Measurements from ENCODE around the gene SYVN1. TPM values are rescaled to one million over a fixed set of nuclear protein-coding genes. Genes with fewer than 3 reads are reported as not detected.

Gene SYVN1
- total RNA-seq, 4 donors from 2014 or later = 20.5 to 72.6 (median 51.9) TPM

DNA sequence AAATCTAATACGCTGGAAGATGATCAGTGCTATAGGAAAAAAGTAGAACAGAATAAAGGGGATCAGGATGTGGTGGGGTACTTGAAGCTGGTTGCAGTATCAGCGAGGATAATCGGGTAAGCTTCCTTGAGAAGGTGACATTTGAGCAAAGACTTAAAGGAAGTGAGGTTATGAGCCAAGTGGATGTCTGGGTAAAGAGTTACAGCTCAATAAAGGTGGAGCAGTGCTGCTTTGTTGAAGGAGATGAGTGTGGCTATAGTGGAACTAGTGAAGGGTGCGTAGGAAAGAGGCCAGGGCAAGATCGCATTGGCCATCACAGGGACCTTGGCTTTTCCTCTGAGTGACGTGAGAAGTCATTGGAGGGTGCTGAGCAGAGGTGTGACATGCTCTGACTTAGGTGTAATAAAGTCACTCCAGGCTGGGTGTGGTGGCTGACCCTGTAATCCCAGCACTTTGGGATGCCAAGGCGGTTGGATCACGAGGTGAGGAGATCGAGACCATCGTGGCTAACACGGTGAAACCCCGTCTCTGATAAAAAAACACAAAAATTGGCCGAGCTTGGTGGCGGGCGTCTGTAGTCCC is 2.3 kb upstream of the SYVN1 start:
- Histone ChIP-seq H3K4me1 (peaks cover 17 to 39% (median 31%) of the 10 kb centered on the region in 4 donors), H3K27ac (peak overlapping the region; percentile 94 to 97 (median 95)), H3K36me3 (peaks cover 0 to 8% (median 2%) of the 10 kb centered on the region in 4 donors), H3K27me3 (no peaks in the 10 kb centered on the region), H3K9me3 (no peaks in the 10 kb centered on the region), H3K4me3 (no peak overlapping the region)
- WGBS, 2 donors (ENCODE audit: low coverage in 1 of 2) = 64 to 100% methylated on average over 1 to 15 of the region's 15 CpGs
- intact Hi-C loops (cut with DNase I; ENCODE audit: low total_unique reads) = no loop called here
- in situ Hi-C loops (cut with MboI; ENCODE audit: low pct_ligation_motif_present in 1 of 4, low pct_unique_long_range_greater_than_20kb in 1 of 4, low sequenced_read_pairs in 3 of 4) = loop anchor here in 1 of 4 donors (10.0 kb wide), 1 partner anchor 48 kb away; the partner anchor contains the start of gene CAPN1
- DNase-seq = peak; percentile 63
- TF ChIP-seq, protein P1, sequence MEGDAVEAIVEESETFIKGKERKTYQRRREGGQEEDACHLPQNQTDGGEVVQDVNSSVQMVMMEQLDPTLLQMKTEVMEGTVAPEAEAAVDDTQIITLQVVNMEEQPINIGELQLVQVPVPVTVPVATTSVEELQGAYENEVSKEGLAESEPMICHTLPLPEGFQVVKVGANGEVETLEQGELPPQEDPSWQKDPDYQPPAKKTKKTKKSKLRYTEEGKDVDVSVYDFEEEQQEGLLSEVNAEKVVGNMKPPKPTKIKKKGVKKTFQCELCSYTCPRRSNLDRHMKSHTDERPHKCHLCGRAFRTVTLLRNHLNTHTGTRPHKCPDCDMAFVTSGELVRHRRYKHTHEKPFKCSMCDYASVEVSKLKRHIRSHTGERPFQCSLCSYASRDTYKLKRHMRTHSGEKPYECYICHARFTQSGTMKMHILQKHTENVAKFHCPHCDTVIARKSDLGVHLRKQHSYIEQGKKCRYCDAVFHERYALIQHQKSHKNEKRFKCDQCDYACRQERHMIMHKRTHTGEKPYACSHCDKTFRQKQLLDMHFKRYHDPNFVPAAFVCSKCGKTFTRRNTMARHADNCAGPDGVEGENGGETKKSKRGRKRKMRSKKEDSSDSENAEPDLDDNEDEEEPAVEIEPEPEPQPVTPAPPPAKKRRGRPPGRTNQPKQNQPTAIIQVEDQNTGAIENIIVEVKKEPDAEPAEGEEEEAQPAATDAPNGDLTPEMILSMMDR (IDR thresholded peaks at IDR 0.05) = no peak
- peak in 2 of 3 donors; percentile 63 to 70 for TF ChIP-seq POLR2AphosphoS5 (IDR thresholded peaks at IDR 0.05)
- TF ChIP-seq POLR2A (IDR thresholded peaks at IDR 0.05) = peak; percentile 55
- TF ChIP-seq EP300 (IDR thresholded peaks at IDR 0.05; ENCODE audit: low read depth) = no peak

DNA sequence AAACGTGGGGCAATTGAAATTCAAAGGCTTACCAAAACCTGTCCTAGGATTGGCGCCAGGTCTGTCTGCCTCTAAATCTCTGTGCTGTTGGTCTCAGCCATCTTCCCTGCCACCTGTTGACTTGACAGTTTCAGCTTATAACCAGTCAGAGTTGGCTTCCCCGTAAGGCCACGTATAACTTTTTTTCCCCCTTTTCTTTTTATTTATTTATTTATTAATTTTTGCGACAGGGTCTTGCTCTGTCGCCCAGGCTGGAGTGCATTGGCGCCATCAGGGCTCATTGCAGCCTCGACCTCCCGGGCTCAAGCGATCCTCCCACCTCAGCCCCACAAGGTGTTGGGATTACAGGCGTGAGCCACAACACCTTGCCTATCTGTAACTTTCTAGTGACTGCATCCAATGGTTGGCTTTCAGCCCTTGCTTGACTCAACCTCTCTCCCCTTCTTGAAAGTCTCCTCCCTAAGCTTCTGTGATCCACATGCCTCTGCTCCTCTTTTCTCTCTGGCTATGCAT is 1.4 kb upstream of the SYVN1 start:
- no peaks in the 10 kb centered on the region for H3K27me3 ChIP-seq
- intact Hi-C loops (cut with DNase I; ENCODE audit: low total_unique reads) = no loop called here
- in situ Hi-C loops (cut with MboI; ENCODE audit: low pct_ligation_motif_present in 1 of 4, low pct_unique_long_range_greater_than_20kb in 1 of 4, low sequenced_read_pairs in 3 of 4) = loop anchor here in 1 of 4 donors (10.0 kb wide), 1 partner anchor 49 kb away; the partner anchor contains the start of gene CAPN1
- peak overlapping the region; percentile 94 to 97 (median 95) for H3K27ac ChIP-seq
- peaks cover 0 to 15% (median 7%) of the 10 kb centered on the region in 4 donors for H3K36me3 ChIP-seq
- H3K4me1 ChIP-seq = peaks cover 17 to 39% (median 31%) of the 10 kb centered on the region in 4 donors
- H3K9me3 ChIP-seq = no peaks in the 10 kb centered on the region
- TF ChIP-seq POLR2A (IDR thresholded peaks at IDR 0.05) (no peak), POLR2AphosphoS5 (IDR thresholded peaks at IDR 0.05) (no peak), EP300 (IDR thresholded peaks at IDR 0.05; ENCODE audit: low read depth) (no peak)
- TF ChIP-seq, protein P1 (IDR thresholded peaks at IDR 0.05) = no peak
- DNase-seq = no peak
- H3K4me3 ChIP-seq = peak overlapping the region in 3 of 4 donors; percentile 73 to 82 (median 78)
- WGBS, 2 donors (ENCODE audit: low coverage in 1 of 2) = 16 to 52% methylated on average over 4 to 11 of the region's 11 CpGs

DNA sequence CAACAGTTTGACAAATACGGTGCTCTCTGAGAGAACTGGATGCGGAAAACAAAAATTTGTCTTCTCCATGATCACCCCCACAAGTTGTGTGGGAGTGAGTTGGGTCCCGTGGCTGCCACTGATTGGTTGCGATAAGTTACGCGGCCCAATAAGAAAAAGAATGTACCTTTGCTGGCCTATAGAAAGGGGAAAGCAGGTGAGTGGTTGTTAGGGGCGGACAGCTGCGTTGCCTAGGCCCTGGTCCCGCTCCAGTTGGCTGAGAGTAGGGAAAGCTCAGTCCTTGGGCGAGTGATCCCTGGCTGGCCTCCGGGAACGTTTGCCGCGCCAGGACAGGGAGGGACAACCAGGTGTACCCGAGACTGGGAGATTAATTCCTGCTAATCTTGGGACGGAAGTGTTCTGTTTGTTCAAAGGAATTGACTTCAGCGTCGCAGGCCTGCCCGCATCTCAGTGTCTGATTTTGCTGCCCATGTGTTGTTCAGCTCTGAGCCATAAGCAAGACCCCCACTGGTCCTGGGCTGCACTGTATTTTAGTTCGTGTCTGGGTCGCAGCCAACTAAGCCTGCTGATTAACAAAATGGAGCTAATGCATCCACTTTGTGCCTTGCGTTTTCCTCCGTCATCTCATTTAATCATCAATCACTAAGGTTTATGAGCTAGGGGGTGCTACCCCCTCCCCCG is 773 bp upstream of the SYVN1 start:
- Histone ChIP-seq H3K27me3 (no peaks in the 10 kb centered on the region), H3K36me3 (peaks cover 0 to 21% (median 10%) of the 10 kb centered on the region in 4 donors), H3K27ac (peak overlapping the region; percentile 94 to 97 (median 95)), H3K9me3 (no peaks in the 10 kb centered on the region), H3K4me1 (peaks cover 17 to 39% (median 31%) of the 10 kb centered on the region in 4 donors), H3K4me3 (peak overlapping the region; percentile 73 to 82 (median 78))
- DNase-seq = peak; percentile 95
- TF ChIP-seq EP300 (IDR thresholded peaks at IDR 0.05; ENCODE audit: low read depth) (no peak), POLR2A (IDR thresholded peaks at IDR 0.05) (peak; percentile 6), POLR2AphosphoS5 (IDR thresholded peaks at IDR 0.05) (peak; percentile 83 to 92 (median 91))
- intact Hi-C loops (cut with DNase I; ENCODE audit: low total_unique reads) = no loop called here
- in situ Hi-C loops (cut with MboI; ENCODE audit: low pct_ligation_motif_present in 1 of 4, low pct_unique_long_range_greater_than_20kb in 1 of 4, low sequenced_read_pairs in 3 of 4) = loop anchor here in 1 of 4 donors (10.0 kb wide), 1 partner anchor 50 kb away; the partner anchor contains the start of gene CAPN1
- WGBS, 2 donors (ENCODE audit: low coverage in 1 of 2) = 0 to 2% methylated on average over 1 to 24 of the region's 24 CpGs

DNA sequence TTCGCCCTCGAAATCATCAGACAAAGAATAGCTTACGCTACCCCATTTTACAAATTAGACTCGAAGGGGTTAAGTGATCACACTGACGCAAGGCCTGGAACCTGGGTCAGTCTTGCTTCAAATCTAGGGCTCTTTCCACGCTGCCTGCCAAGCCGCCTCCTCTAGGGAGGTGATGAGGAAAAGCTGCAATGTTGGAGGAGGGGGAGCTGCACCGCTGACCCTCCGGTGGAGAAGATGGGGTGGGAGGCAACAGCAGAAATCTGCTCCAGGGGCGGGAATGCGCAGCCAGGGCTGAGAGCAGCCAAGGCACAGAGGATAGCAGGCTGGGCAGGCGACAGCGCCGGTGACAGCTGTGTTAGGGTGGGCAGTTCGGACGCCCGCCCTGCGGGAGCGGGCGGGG is 595 bp downstream of the SYVN1 start:
- TF ChIP-seq POLR2AphosphoS5 (IDR thresholded peaks at IDR 0.05) (no peak), POLR2A (IDR thresholded peaks at IDR 0.05) (no peak), EP300 (IDR thresholded peaks at IDR 0.05; ENCODE audit: low read depth) (no peak)
- TF ChIP-seq, protein P1 (IDR thresholded peaks at IDR 0.05) = no peak
- in situ Hi-C loops (cut with MboI; ENCODE audit: low pct_ligation_motif_present in 1 of 4, low pct_unique_long_range_greater_than_20kb in 1 of 4, low sequenced_read_pairs in 3 of 4) (loop anchor here in 1 of 4 donors (10.0 kb wide), 1 partner anchor 51 kb away; the partner anchor contains the start of gene CAPN1), intact Hi-C loops (cut with DNase I; ENCODE audit: low total_unique reads) (no loop called here)
- Histone ChIP-seq H3K4me1 (peaks cover 17 to 39% (median 31%) of the 10 kb centered on the region in 4 donors), H3K27ac (peak overlapping the region; percentile 94 to 97 (median 95)), H3K36me3 (peaks cover 0 to 35% (median 18%) of the 10 kb centered on the region in 4 donors), H3K9me3 (no peaks in the 10 kb centered on the region), H3K27me3 (no peaks in the 10 kb centered on the region), H3K4me3 (peak overlapping the region; percentile 73 to 82 (median 78))
- no peak for DNase-seq
- 1% methylated on average over 20 of the region's 20 CpGs; no CpG with 5 or more reads in 1 of the 2 donors for WGBS, 2 donors (ENCODE audit: low coverage in 1 of 2)
